Stimulated activated CD8-positive, alpha-beta memory T cell treated with anti-CD3 and anti-CD28 coated beads, Interleukin-4, amount 100 ng/mL, for 4 hours (primary cell): ENCODE measurements around the gene KIAA1958.
A peak's percentile ranks its signal among the peaks of the same experiment; 100 is the strongest.

Source experiments
- DNase-seq, 2 donors: peaks; one replicate each; pipeline ENCODE4 v3.0.0-alpha.2; 2020; ENCODE audit warnings: low read depth in 2 of 2, low spot score in 1 of 2

KIAA1958 gene

GRCh38 chr9:112717661-112718331 is 231.2 kb downstream of the KIAA1958 start, which contains the start of gene INIP:
Gene INIP, minus strand, starts transcription at chr9:112718117. Its CDS starts 1,632 bp downstream, at chr9:112716485.
- DNase-seq = peak; percentile 92 to 97
